ENCODE data around the gene NKAPL. TPM values are rescaled to one million over a fixed set of nuclear protein-coding genes. Genes with fewer than 3 reads are reported as not detected.

NKAPL gene
- total RNA-seq, 4 donors from 2014 or later = 0.55 to 7.9 (median 0.64) TPM; not detected in 1

- in situ Hi-C loops (cut with MboI; ENCODE audit: low pct_ligation_motif_present in 1 of 4, low pct_unique_long_range_greater_than_20kb in 1 of 4, low sequenced_read_pairs in 3 of 4) = loop anchor here in 1 of 4 donors (25.0 kb wide), 1 partner anchor 87 kb away; no protein-coding TSS in a partner anchor
- H3K9me3 ChIP-seq = no peaks in the 10 kb centered on the region
- no peak for TF ChIP-seq EP300 (IDR thresholded peaks at IDR 0.05; ENCODE audit: low read depth)
- TF ChIP-seq POLR2A (IDR thresholded peaks at IDR 0.05) = no peak
- no peak for TF ChIP-seq POLR2AphosphoS5 (IDR thresholded peaks at IDR 0.05)
- TF ChIP-seq CTCF (IDR thresholded peaks at IDR 0.05) = no peak
- no peaks in the 10 kb centered on the region for H3K4me1 ChIP-seq
- H3K27ac ChIP-seq = no peak overlapping the region
- no peaks in the 10 kb centered on the region for H3K27me3 ChIP-seq
- H3K36me3 ChIP-seq = peaks cover 0 to 48% (median 19%) of the 10 kb centered on the region in 4 donors
- no peak overlapping the region for H3K4me3 ChIP-seq
- DNase-seq = no peak
- intact Hi-C loops (cut with DNase I; ENCODE audit: low total_unique reads) = no loop called here
Measured at GRCh38 chr6:28274888-28275287, 15.8 kb downstream of the NKAPL start.

- TF ChIP-seq POLR2AphosphoS5 (IDR thresholded peaks at IDR 0.05) = no peak
- TF ChIP-seq CTCF (IDR thresholded peaks at IDR 0.05) = no peak
- TF ChIP-seq POLR2A (IDR thresholded peaks at IDR 0.05) = no peak
- no peak for TF ChIP-seq EP300 (IDR thresholded peaks at IDR 0.05; ENCODE audit: low read depth)
- peaks cover 0 to 40% (median 13%) of the 10 kb centered on the region in 4 donors for H3K36me3 ChIP-seq
- intact Hi-C loops (cut with DNase I; ENCODE audit: low total_unique reads) = no loop called here
- no peaks in the 10 kb centered on the region for H3K9me3 ChIP-seq
- H3K27me3 ChIP-seq = no peaks in the 10 kb centered on the region
- no peak for DNase-seq
- in situ Hi-C loops (cut with MboI; ENCODE audit: low pct_ligation_motif_present in 1 of 4, low pct_unique_long_range_greater_than_20kb in 1 of 4, low sequenced_read_pairs in 3 of 4) = no loop called here
- peaks cover 0 to 16% (median 3%) of the 10 kb centered on the region in 4 donors for H3K4me1 ChIP-seq
- 78 to 88% methylated on average over 3 of the region's 3 CpGs for WGBS, 2 donors (ENCODE audit: low coverage in 1 of 2)
- no peak overlapping the region for H3K27ac ChIP-seq
- H3K4me3 ChIP-seq = no peak overlapping the region
Measured at GRCh38 chr6:28277746-28278145, 18.6 kb downstream of the NKAPL start.

DNA sequence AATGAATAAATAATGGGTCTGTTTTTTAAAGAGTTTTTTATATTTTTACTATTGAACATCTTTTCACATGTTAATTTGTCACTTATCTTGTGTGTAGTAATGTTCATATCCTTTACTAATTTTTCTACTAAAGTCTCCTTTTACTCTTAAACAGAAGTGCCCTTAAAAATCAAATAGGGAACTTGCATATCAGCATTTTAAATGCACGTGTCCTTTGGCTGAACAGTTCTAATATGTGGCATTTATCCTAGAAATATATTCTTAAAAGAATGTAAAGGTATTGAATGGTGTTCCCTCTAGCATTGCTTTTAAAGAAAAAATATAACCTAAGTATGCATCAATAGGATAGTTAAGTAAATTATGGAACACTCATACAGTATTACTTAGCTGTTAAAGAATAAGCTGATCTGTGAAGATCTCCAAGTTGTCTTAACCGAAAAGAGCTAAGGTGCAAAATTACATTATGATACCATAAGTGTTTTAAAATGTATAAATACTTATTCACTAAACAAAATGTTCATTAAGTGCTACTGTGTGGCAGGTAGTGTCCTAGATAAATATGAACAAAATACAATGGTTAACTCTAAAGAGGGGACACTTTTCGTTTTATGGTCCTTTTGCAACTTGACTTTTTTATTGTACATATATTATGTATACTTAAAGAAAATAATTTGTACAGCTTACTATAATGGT is 21.6 kb downstream of the NKAPL start:
- Histone ChIP-seq H3K9me3 (no peaks in the 10 kb centered on the region), H3K36me3 (peaks cover 0 to 11% (median 4%) of the 10 kb centered on the region in 4 donors), H3K27ac (peak overlapping the region in 2 of 4 donors; percentile 45 to 51), H3K4me3 (peak overlapping the region in 3 of 4 donors; percentile 45 to 67 (median 52)), H3K4me1 (peaks cover 0 to 16% (median 3%) of the 10 kb centered on the region in 4 donors), H3K27me3 (no peaks in the 10 kb centered on the region)
- intact Hi-C loops (cut with DNase I; ENCODE audit: low total_unique reads) (loop anchor here (10.0 kb wide), 1 partner anchor 54 kb away; the partner anchor contains the start of gene ZSCAN31), in situ Hi-C loops (cut with MboI; ENCODE audit: low pct_ligation_motif_present in 1 of 4, low pct_unique_long_range_greater_than_20kb in 1 of 4, low sequenced_read_pairs in 3 of 4) (no loop called here)
- 37 to 47% methylated on average over 3 of the region's 3 CpGs for WGBS, 2 donors (ENCODE audit: low coverage in 1 of 2)
- no peak for TF ChIP-seq CTCF (IDR thresholded peaks at IDR 0.05)
- TF ChIP-seq EP300 (IDR thresholded peaks at IDR 0.05; ENCODE audit: low read depth) = no peak
- TF ChIP-seq POLR2A (IDR thresholded peaks at IDR 0.05) = no peak
- no peak for TF ChIP-seq POLR2AphosphoS5 (IDR thresholded peaks at IDR 0.05)
- DNase-seq = no peak

- Histone ChIP-seq H3K36me3 (peaks cover 0 to 4% (median under 1%) of the 10 kb centered on the region in 4 donors), H3K4me3 (peak within 1 kb of the TSS; percentile 45 to 68 (median 60)), H3K9me3 (no peaks in the 10 kb centered on the region), H3K4me1 (peaks cover 0 to 16% (median 3%) of the 10 kb centered on the region in 4 donors), H3K27me3 (no peaks in the 10 kb centered on the region), H3K27ac (peak within 1 kb of the TSS; percentile 34 to 53 (median 48))
- in situ Hi-C loops (cut with MboI; ENCODE audit: low pct_ligation_motif_present in 1 of 4, low pct_unique_long_range_greater_than_20kb in 1 of 4, low sequenced_read_pairs in 3 of 4) (no loop called here), intact Hi-C loops (cut with DNase I; ENCODE audit: low total_unique reads) (loop anchor here (10.0 kb wide), 1 partner anchor 53 kb away; the partner anchor contains the start of gene ZSCAN31)
- TF ChIP-seq CTCF (IDR thresholded peaks at IDR 0.05) = no peak
- no peak for TF ChIP-seq EP300 (IDR thresholded peaks at IDR 0.05; ENCODE audit: low read depth)
- TF ChIP-seq POLR2AphosphoS5 (IDR thresholded peaks at IDR 0.05) = peak in 1 of 3 donors; percentile 42
- no peak for TF ChIP-seq POLR2A (IDR thresholded peaks at IDR 0.05)
- WGBS, 2 donors (ENCODE audit: low coverage in 1 of 2) = 1 to 3% methylated on average over 5 to 39 of the region's 50 CpGs
- DNase-seq = peak; percentile 71
Measured at GRCh38 chr6:28281288-28282064, 22.4 kb downstream of the NKAPL start, which contains the start of gene PGBD1. TSS of gene PGBD1 (plus strand) at chr6:28281572. CDS start at chr6:28283814, 2,242 bp downstream.

Data from transverse colon (tissue), 4 donors.